HepG2 (cell line): Measurements from ENCODE around the gene FBXO48. TPM values are rescaled to one million over a fixed set of nuclear protein-coding genes. Genes with fewer than 3 reads are reported as not detected.

Experiments
- ADNP ChIP-seq: sonication (generic); formaldehyde crosslinking; IDR thresholded peaks from 2 replicates; pipeline ENCODE4 v1.4.0; 2020; ENCODE audit warnings: missing genetic modification reagents
- DMAP1 ChIP-seq: IDR thresholded peaks from 2 replicates; pipeline ENCODE4 v1.6.1; 2016
- EZH2 ChIP-seq: conservative IDR thresholded peaks from 2 replicates; pipeline ENCODE4 v1.6.1; 2012; ENCODE audit warnings: mild to moderate bottlenecking, low read depth, low read length, moderate library complexity
- HDAC1 ChIP-seq: sonication (generic); formaldehyde crosslinking; IDR thresholded peaks from 2 replicates; pipeline ENCODE4 v1.5.1; 2020; ENCODE audit warnings: mild to moderate bottlenecking, missing genetic modification reagents
- HDAC2 ChIP-seq: sonication (generic); formaldehyde crosslinking; IDR thresholded peaks from 2 replicates; pipeline ENCODE4 v1.4.0; 2020; ENCODE audit warnings: missing genetic modification reagents
- KDM5A ChIP-seq: fragments of 200-600 bp; sonication (generic); IDR thresholded peaks from 2 replicates; pipeline ENCODE4 v1.7.0; 2018; ENCODE audit warnings: antibody characterized with exemption, mild to moderate bottlenecking, low read length, borderline replicate concordance
- MTERF4 ChIP-seq: sonication (generic); formaldehyde crosslinking; IDR thresholded peaks from 2 replicates; pipeline ENCODE4 v1.8.0; 2023; ENCODE audit warnings: mild to moderate bottlenecking, missing genetic modification reagents
- REXO4 ChIP-seq: sonication (generic); formaldehyde crosslinking; IDR thresholded peaks from 2 replicates; pipeline ENCODE4 v1.8.0; 2022; ENCODE audit warnings: missing genetic modification reagents, mild to moderate bottlenecking, borderline replicate concordance
- TBX3 ChIP-seq: fragments of 450-650 bp; IDR thresholded peaks from 2 replicates; pipeline ENCODE4 v1.6.1; 2017; ENCODE audit warnings: antibody characterized with exemption, mild to moderate bottlenecking, inconsistent platforms, borderline replicate concordance
- ZNF101 ChIP-seq: sonication (generic); formaldehyde crosslinking; IDR thresholded peaks from 2 replicates; pipeline ENCODE4 v1.4.0; 2020; ENCODE audit warnings: mild to moderate bottlenecking, low read depth, missing genetic modification reagents, borderline replicate concordance
- ZNF275 ChIP-seq: sonication (generic); formaldehyde crosslinking; IDR thresholded peaks from 2 replicates; pipeline ENCODE4 v1.8.0; 2022; ENCODE audit warnings: missing genetic modification reagents, mild to moderate bottlenecking, inconsistent platforms, borderline replicate concordance
- ZNF770 ChIP-seq: sonication (generic); formaldehyde crosslinking; IDR thresholded peaks from 2 replicates; pipeline ENCODE4 v1.5.0; 2020; ENCODE audit warnings: mild to moderate bottlenecking, missing genetic modification reagents
- polyA plus RNA-seq, 8 experiments: library from polyadenylated mRNA; depleted of rRNA in 3 of 8; stranded (reverse) in 7 of 8; unstranded in 1 of 8; fragments of >200 nt; fragmentation: Illumina TruSeq in 4 of 8; extraction: Trizol in 4 of 8; gene quantifications; 2 replicates each; pipeline versions ENCODE4 v1.2.1 to v1.2.3, GENCODE V29; 2011 to 2016; ENCODE audit warnings: low read depth in 4 of 8, missing spikeins in 1 of 8, mixed read lengths in 1 of 8; ENCODE audit not compliant: insufficient read depth in 1 of 8
- total RNA-seq, 5 experiments: library from RNA; depleted of rRNA; stranded (reverse); fragments of >200 nt; fragmentation: Illumina TruSeq; extraction: Trizol; gene quantifications; 2 replicates each; pipeline ENCODE4 v1.2.3, GENCODE V29; 2016; ENCODE audit warnings: low read depth in 1 of 5
- TF ChIP-seq, protein P1 (sequence below): sonication (generic); formaldehyde crosslinking; IDR thresholded peaks from 2 replicates; pipeline ENCODE4 v1.4.0; 2020; ENCODE audit warnings: missing genetic modification reagents, borderline replicate concordance
- TF ChIP-seq, protein P2 (sequence below): sonication (generic); formaldehyde crosslinking; IDR thresholded peaks from 2 replicates; pipeline ENCODE4 v1.5.1; 2020; ENCODE audit warnings: mild to moderate bottlenecking, missing genetic modification reagents, borderline replicate concordance
- TF ChIP-seq, protein P3 (sequence below), 2 experiments: fragments of 450-650 bp in 1 of 2; sonication (generic) in 1 of 2; formaldehyde crosslinking; IDR thresholded peaks; 2 replicates each; pipeline versions ENCODE4 v1.5.0 to v1.8.0; 2020 to 2022; ENCODE audit warnings: mild to moderate bottlenecking in 1 of 2, missing genetic modification reagents in 1 of 2
- TF ChIP-seq, protein P4 (sequence below): sonication (generic); formaldehyde crosslinking; IDR thresholded peaks from 2 replicates; pipeline ENCODE4 v1.5.0; 2020; ENCODE audit warnings: mild to moderate bottlenecking, missing genetic modification reagents

The FBXO48 gene
- total and polyA plus RNA-seq, 2 of the 13 experiments (the other 11 are each of a cell fraction or from before 2014, with no cell fraction given) = 0.42 to 1.1 TPM

DNA sequence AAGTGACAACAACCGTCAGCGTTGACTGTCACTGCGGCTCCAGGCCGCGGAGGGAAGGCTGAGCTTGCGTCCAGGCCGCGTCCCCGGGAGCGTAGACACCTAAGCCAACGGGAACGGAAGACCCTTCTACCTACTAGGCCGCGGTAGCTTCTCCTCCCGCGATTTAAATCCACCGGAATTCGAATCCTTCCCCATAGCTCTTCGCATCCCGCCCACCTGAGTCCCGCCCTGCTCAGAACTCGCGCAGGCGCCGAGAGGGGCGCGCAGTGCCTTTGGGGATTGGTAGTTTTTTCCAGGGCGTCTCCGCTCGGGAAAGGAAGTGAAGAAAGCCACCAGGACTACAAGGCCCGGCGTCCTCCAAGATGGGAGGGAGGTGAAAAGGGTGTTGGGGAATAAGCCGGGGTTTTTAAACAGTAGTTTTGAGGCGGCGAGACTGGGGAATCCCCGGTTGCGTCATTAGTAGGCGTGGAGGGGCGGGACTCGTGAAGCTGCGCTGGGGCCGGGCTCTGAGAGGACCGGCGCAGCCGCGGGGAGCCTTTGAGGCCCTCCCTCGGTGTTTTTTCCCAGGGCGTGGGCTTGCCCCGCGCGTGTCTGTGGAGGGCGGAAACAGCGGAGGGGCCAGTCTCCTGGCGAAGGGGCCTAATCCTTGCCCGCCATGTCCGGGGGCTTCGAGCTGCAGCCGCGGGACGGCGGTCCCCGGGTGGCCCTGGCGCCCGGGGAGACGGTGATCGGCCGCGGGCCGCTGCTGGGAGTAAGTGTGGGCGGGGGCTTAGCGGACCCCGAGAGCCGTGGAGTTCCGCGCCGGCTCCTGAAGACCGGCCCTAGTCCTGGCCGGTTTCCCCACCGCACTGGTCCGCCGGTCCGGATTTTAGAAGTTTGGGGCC, at the start of gene FBXO48, which contains the start of gene APLF (continued):
- TF ChIP-seq, protein P1, sequence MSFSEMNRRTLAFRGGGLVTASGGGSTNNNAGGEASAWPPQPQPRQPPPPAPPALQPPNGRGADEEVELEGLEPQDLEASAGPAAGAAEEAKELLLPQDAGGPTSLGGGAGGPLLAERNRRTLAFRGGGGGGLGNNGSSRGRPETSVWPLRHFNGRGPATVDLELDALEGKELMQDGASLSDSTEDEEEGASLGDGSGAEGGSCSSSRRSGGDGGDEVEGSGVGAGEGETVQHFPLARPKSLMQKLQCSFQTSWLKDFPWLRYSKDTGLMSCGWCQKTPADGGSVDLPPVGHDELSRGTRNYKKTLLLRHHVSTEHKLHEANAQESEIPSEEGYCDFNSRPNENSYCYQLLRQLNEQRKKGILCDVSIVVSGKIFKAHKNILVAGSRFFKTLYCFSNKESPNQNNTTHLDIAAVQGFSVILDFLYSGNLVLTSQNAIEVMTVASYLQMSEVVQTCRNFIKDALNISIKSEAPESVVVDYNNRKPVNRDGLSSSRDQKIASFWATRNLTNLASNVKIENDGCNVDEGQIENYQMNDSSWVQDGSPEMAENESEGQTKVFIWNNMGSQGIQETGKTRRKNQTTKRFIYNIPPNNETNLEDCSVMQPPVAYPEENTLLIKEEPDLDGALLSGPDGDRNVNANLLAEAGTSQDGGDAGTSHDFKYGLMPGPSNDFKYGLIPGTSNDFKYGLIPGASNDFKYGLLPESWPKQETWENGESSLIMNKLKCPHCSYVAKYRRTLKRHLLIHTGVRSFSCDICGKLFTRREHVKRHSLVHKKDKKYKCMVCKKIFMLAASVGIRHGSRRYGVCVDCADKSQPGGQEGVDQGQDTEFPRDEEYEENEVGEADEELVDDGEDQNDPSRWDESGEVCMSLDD = no peak
- TF ChIP-seq, protein P2, sequence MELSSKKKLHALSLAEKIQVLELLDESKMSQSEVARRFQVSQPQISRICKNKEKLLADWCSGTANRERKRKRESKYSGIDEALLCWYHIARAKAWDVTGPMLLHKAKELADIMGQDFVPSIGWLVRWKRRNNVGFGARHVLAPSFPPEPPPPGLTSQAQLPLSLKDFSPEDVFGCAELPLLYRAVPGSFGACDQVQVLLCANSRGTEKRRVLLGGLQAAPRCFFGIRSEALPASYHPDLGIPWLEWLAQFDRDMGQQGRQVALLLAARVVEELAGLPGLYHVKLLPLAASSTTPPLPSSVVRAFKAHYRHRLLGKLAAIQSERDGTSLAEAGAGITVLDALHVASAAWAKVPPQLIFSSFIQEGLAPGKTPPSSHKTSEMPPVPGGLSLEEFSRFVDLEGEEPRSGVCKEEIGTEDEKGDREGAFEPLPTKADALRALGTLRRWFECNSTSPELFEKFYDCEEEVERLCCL (CRISPR knock-in tag) = peak; percentile 74; the same call in 1 of the 2 replicates
- peak; percentile 79; the same call in 1 of the 2 replicates for TF ChIP-seq TBX3
- TF ChIP-seq REXO4 (CRISPR knock-in tag) = no peak
- no peak; the same call in 1 of the 2 replicates for TF ChIP-seq DMAP1 (CRISPR knock-in tag)
- TF ChIP-seq EZH2 = no peak
- TF ChIP-seq, protein P3, sequence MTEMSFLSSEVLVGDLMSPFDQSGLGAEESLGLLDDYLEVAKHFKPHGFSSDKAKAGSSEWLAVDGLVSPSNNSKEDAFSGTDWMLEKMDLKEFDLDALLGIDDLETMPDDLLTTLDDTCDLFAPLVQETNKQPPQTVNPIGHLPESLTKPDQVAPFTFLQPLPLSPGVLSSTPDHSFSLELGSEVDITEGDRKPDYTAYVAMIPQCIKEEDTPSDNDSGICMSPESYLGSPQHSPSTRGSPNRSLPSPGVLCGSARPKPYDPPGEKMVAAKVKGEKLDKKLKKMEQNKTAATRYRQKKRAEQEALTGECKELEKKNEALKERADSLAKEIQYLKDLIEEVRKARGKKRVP (CRISPR knock-in tag; IDR thresholded peaks at IDR 0.05) = peak in 1 of 2 experiments; percentile 96; a peak in 2 of 4 replicates
- peak; percentile 80 for TF ChIP-seq HDAC2 (CRISPR knock-in tag)
- no peak for TF ChIP-seq ADNP (CRISPR knock-in tag)
- TF ChIP-seq HDAC1 (CRISPR knock-in tag) = peak; percentile 96
- TF ChIP-seq, protein P4, sequence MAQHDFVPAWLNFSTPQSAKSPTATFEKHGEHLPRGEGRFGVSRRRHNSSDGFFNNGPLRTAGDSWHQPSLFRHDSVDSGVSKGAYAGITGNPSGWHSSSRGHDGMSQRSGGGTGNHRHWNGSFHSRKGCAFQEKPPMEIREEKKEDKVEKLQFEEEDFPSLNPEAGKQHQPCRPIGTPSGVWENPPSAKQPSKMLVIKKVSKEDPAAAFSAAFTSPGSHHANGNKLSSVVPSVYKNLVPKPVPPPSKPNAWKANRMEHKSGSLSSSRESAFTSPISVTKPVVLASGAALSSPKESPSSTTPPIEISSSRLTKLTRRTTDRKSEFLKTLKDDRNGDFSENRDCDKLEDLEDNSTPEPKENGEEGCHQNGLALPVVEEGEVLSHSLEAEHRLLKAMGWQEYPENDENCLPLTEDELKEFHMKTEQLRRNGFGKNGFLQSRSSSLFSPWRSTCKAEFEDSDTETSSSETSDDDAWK (CRISPR knock-in tag) = no peak
- peak; percentile 84; the same call in 1 of the 2 replicates for TF ChIP-seq ZNF275 (CRISPR knock-in tag)
- no peak for TF ChIP-seq ZNF101 (CRISPR knock-in tag)
- TF ChIP-seq ZNF770 (CRISPR knock-in tag) = peak; percentile 40; the same call in 1 of the 2 replicates
- peak; percentile 87; the same call in 1 of the 2 replicates for TF ChIP-seq MTERF4
- peak; percentile 33 for TF ChIP-seq KDM5A
